ENCODE data around the gene HTR6. TPM values are rescaled to one million over a fixed set of nuclear protein-coding genes. Genes with fewer than 3 reads are reported as not detected.

Gene HTR6
- total RNA-seq, 1 experiment from 2014 or later = 0.57 TPM

GRCh38 chr1:19668888-19669287, 4.2 kb downstream of the HTR6 start:
- no peak overlapping the region for H3K4me2 ChIP-seq (ENCODE audit: low read length)
- H4K20me1 ChIP-seq (ENCODE audit: insufficient read depth) = no peaks in the 10 kb centered on the region
- CTCF ChIA-PET = no interaction called here
- no peaks in the 10 kb centered on the region for H3K4me1 ChIP-seq (ENCODE audit: control insufficient read depth in 1 of 2, insufficient read depth in 2 of 2, low read length in 2 of 2)
- no peak overlapping the region for H2AFZ ChIP-seq (ENCODE audit: low read depth, low read length, poor library complexity, severe bottlenecking)
- no peak overlapping the region for H3K4me3 ChIP-seq (replicated peaks in 1 of 2; ENCODE audit: low read depth in 1 of 2, low read length in 2 of 2)
- no peak for DNase-seq (ENCODE audit: low read depth, low spot score)
- intact Hi-C loops (cut with micrococcal nuclease) = no loop called here
- RAD21 ChIA-PET (ENCODE audit: low non-redundant PET in 1 of 2, low total read pairs in 2 of 2, uncharacterized antibody in 2 of 2, unreplicated experiment in 2 of 2) = no interaction called here
- TF ChIP-seq EZH2phosphoT487 (IDR thresholded peaks at IDR 0.05; ENCODE audit: borderline replicate concordance) (no peak), SRF (IDR thresholded peaks at IDR 0.05; ENCODE audit: low read depth) (no peak), ZFX (IDR thresholded peaks at IDR 0.05) (no peak), YY1 (IDR thresholded peaks at IDR 0.05; ENCODE audit: extremely low read depth, insufficient replicate concordance, low read depth, low read length) (no peak), CBX3 (IDR thresholded peaks at IDR 0.05; ENCODE audit: low read depth) (no peak), TCF7L2 (IDR thresholded peaks at IDR 0.05; ENCODE audit: borderline replicate concordance, extremely low read depth, insufficient read depth, insufficient read length) (no peak)
- no peaks in the 10 kb centered on the region for H3K79me2 ChIP-seq (ENCODE audit: insufficient read depth, low read length)
- H3K36me3 ChIP-seq (ENCODE audit: control insufficient read depth in 1 of 2, insufficient read depth in 2 of 2, low read length in 2 of 2) = no peaks in the 10 kb centered on the region
- no peaks in the 10 kb centered on the region for H3K9me3 ChIP-seq (ENCODE audit: control insufficient read depth in 1 of 2, insufficient read depth in 1 of 2, low read depth in 1 of 2, low read length in 2 of 2)
- H3K9me2 ChIP-seq (ENCODE audit: insufficient read depth) = no peaks in the 10 kb centered on the region
- H3K9ac ChIP-seq (ENCODE audit: low read length) = no peak overlapping the region
- POLR2A ChIA-PET = no interaction called here
- BruUV-seq (replicated peaks) = no TSS peak
- no peaks in the 10 kb centered on the region for H3K27me3 ChIP-seq (ENCODE audit: insufficient read depth, low read length)
- no peak for ATAC-seq
- no peak overlapping the region for H3K27ac ChIP-seq (ENCODE audit: low read depth, low read length)

- H3K9me2 ChIP-seq (ENCODE audit: insufficient read depth) = no peaks in the 10 kb centered on the region
- no peak overlapping the region for H3K9ac ChIP-seq (ENCODE audit: low read length)
- no peaks in the 10 kb centered on the region for H3K79me2 ChIP-seq (ENCODE audit: insufficient read depth, low read length)
- 0 out of 2 replicates have a peak, but pooled peaks cover 5% of the 10 kb centered on the region for H3K27me3 ChIP-seq (ENCODE audit: insufficient read depth, low read length)
- no peaks in the 10 kb centered on the region for H3K9me3 ChIP-seq (ENCODE audit: control insufficient read depth in 1 of 2, insufficient read depth in 1 of 2, low read depth in 1 of 2, low read length in 2 of 2)
- no peak for TF ChIP-seq ZNF274 (IDR thresholded peaks at IDR 0.05; ENCODE audit: low read depth, low read length)
- TF ChIP-seq CTCF (IDR thresholded peaks at IDR 0.05 in 2 of 3, conservative IDR thresholded peaks at IDR 0.05 in 1 of 3; ENCODE audit: borderline replicate concordance in 1 of 3, insufficient read depth in 1 of 3, low read depth in 2 of 3, low read length in 2 of 3) = no peak
- no peak for TF ChIP-seq YY1 (IDR thresholded peaks at IDR 0.05; ENCODE audit: extremely low read depth, insufficient replicate concordance, low read depth, low read length)
- H3K36me3 ChIP-seq (ENCODE audit: control insufficient read depth in 1 of 2, insufficient read depth in 2 of 2, low read length in 2 of 2) = no peaks in the 10 kb centered on the region
- ChIA-PET RAD21 (ENCODE audit: low non-redundant PET in 1 of 2, low total read pairs in 2 of 2, uncharacterized antibody in 2 of 2, unreplicated experiment in 2 of 2) (no interaction called here), POLR2A (no interaction called here), CTCF (interaction anchor here (1.5 kb wide), 1 partner anchor 9 kb away, joined by 3 read pairs; no protein-coding TSS in a partner anchor)
- intact Hi-C loops (cut with micrococcal nuclease) = no loop called here
- DNase-seq (ENCODE audit: low read depth, low spot score) (no peak), ATAC-seq (no peak)
- no peak overlapping the region for H2AFZ ChIP-seq (ENCODE audit: low read depth, low read length, poor library complexity, severe bottlenecking)
- no peak overlapping the region for H3K27ac ChIP-seq (ENCODE audit: low read depth, low read length)
- no peak overlapping the region for H3K4me3 ChIP-seq (replicated peaks in 1 of 2; ENCODE audit: low read depth in 1 of 2, low read length in 2 of 2)
- no peaks in the 10 kb centered on the region for H4K20me1 ChIP-seq (ENCODE audit: insufficient read depth)
- BruUV-seq (replicated peaks) = no TSS peak
- no peak overlapping the region for H3K4me2 ChIP-seq (ENCODE audit: low read length)
- no peaks in the 10 kb centered on the region for H3K4me1 ChIP-seq (ENCODE audit: control insufficient read depth in 1 of 2, insufficient read depth in 2 of 2, low read length in 2 of 2)
These were observed 6.1 kb downstream of the HTR6 start for GRCh38 chr1:19670787-19671186.
